Measurements from ENCODE around the gene DCBLD1. TPM values are rescaled to one million over a fixed set of nuclear protein-coding genes. Genes with fewer than 3 reads are reported as not detected.

DCBLD1 gene
- total RNA-seq, 2 experiments from 2014 or later, result 1.3 to 1.4 TPM

GRCh38 chr6:117555882-117556498, 73.5 kb downstream of the DCBLD1 start:
- H3K9me3 ChIP-seq (ENCODE audit: control insufficient read depth in 1 of 2, insufficient read depth in 1 of 2, low read length in 2 of 2), result no peaks in the 10 kb centered on the region
- POLR2A ChIA-PET, result interaction anchor here (1.0 kb wide), 1 partner anchor 24 kb away, joined by 3 read pairs; no protein-coding TSS in a partner anchor

GRCh38 chr6:117557951-117558350, 75.5 kb downstream of the DCBLD1 start:
- Mint-ChIP-seq H3K9me3 (no peaks in the 10 kb centered on the region), H3K27me3 (no peaks in the 10 kb centered on the region), H3K4me3 (no peak overlapping the region), H3K4me1 (ENCODE audit: low read depth) (no peaks in the 10 kb centered on the region), H3K36me3 (ENCODE audit: low read depth) (peaks cover 18% of the 10 kb centered on the region), H3K27ac (no peak overlapping the region)
- Histone ChIP-seq H3K36me3 (ENCODE audit: insufficient read depth, low read length) (peaks cover 18% of the 10 kb centered on the region), H3K27me3 (ENCODE audit: control insufficient read depth in 1 of 2, insufficient read depth in 2 of 2, low read length in 2 of 2) (no peaks in the 10 kb centered on the region), H3K4me3 (ENCODE audit: low read length) (no peak overlapping the region), H3K9me3 (ENCODE audit: control insufficient read depth in 1 of 2, insufficient read depth in 1 of 2, low read length in 2 of 2) (no peaks in the 10 kb centered on the region), H3K27ac (ENCODE audit: low read depth in 1 of 2, low read length in 2 of 2) (no peak overlapping the region), H3K4me1 (ENCODE audit: insufficient read depth, low read length) (no peaks in the 10 kb centered on the region)
- POLR2A ChIA-PET, result interaction anchor here (2.0 kb wide), 1 partner anchor 45 kb away, joined by 6 read pairs; the partner anchor contains the start of gene GOPC
- CTCF ChIA-PET, result interaction anchor here (3.6 kb wide), 1 partner anchor 108 kb away, joined by 12 read pairs; no protein-coding TSS in a partner anchor
- ATAC-seq (ENCODE audit: poor library complexity), result no peak
- no peak for TF ChIP-seq CTCF (IDR thresholded peaks at IDR 0.05)
- DNase-seq, result no peak
- intact Hi-C loops (cut with DNase I, micrococcal nuclease), result loop anchor here (2.0 to 5.0 kb wide), 4 partner anchors 49 to 211 kb away; no protein-coding TSS in a partner anchor

More at GRCh38 chr6:117555882-117556498, 73.5 kb downstream of the DCBLD1 start:
- peaks cover 1% of the 10 kb centered on the region for H3K4me1 Mint-ChIP-seq (ENCODE audit: low read depth)
- no peaks in the 10 kb centered on the region for H3K27me3 Mint-ChIP-seq
- no peak overlapping the region for H3K27ac ChIP-seq (ENCODE audit: low read depth in 1 of 2, low read length in 2 of 2)
- peaks cover under 1% of the 10 kb centered on the region for H3K4me1 ChIP-seq (ENCODE audit: insufficient read depth, low read length)
- peak; percentile 94 for TF ChIP-seq CTCF (IDR thresholded peaks at IDR 0.05)
- H3K27ac Mint-ChIP-seq, result no peak overlapping the region
- H3K4me3 ChIP-seq (ENCODE audit: low read length), result no peak overlapping the region
- H3K27me3 ChIP-seq (ENCODE audit: control insufficient read depth in 1 of 2, insufficient read depth in 2 of 2, low read length in 2 of 2), result no peaks in the 10 kb centered on the region
- peaks cover 2% of the 10 kb centered on the region for H3K36me3 ChIP-seq (ENCODE audit: insufficient read depth, low read length)
- DNase-seq, result peak; percentile 27 to 83 (median 60)
- intact Hi-C loops (cut with DNase I, micrococcal nuclease), result loop anchor here (1.0 to 5.0 kb wide), 6 partner anchors 77 to 209 kb away; no protein-coding TSS in a partner anchor
- peaks cover 7% of the 10 kb centered on the region for H3K36me3 Mint-ChIP-seq (ENCODE audit: low read depth)
- ATAC-seq (ENCODE audit: poor library complexity), result peak; percentile 48
- H3K9me3 Mint-ChIP-seq, result no peaks in the 10 kb centered on the region
- CTCF ChIA-PET, result interaction anchor here (0.7 to 2.0 kb wide), 5 partner anchors 74 to 1759 kb away, joined by 3 to 15 read pairs (median 5); no protein-coding TSS in a partner anchor
- H3K4me3 Mint-ChIP-seq, result no peak overlapping the region

GRCh38 chr6:117558818-117559217, 76.3 kb downstream of the DCBLD1 start:
- Histone ChIP-seq H3K27me3 (ENCODE audit: control insufficient read depth in 1 of 2, insufficient read depth in 2 of 2, low read length in 2 of 2) (no peaks in the 10 kb centered on the region), H3K36me3 (ENCODE audit: insufficient read depth, low read length) (peaks cover 24% of the 10 kb centered on the region), H3K27ac (ENCODE audit: low read depth in 1 of 2, low read length in 2 of 2) (no peak overlapping the region), H3K4me1 (ENCODE audit: insufficient read depth, low read length) (no peaks in the 10 kb centered on the region), H3K4me3 (ENCODE audit: low read length) (no peak overlapping the region), H3K9me3 (ENCODE audit: control insufficient read depth in 1 of 2, insufficient read depth in 1 of 2, low read length in 2 of 2) (no peaks in the 10 kb centered on the region)
- POLR2A ChIA-PET, result interaction anchor here (2.0 kb wide), 1 partner anchor 44 kb away, joined by 6 read pairs; the partner anchor contains the start of gene GOPC
- Mint-ChIP-seq H3K4me1 (ENCODE audit: low read depth) (no peaks in the 10 kb centered on the region), H3K4me3 (no peak overlapping the region), H3K27me3 (no peaks in the 10 kb centered on the region), H3K27ac (peak overlapping the region; percentile 45), H3K36me3 (ENCODE audit: low read depth) (peaks cover 21% of the 10 kb centered on the region), H3K9me3 (no peaks in the 10 kb centered on the region)
- intact Hi-C loops (cut with DNase I, micrococcal nuclease), result loop anchor here in 1 of 2 experiments (2.0 to 5.0 kb wide), 2 partner anchors 48 to 212 kb away; no protein-coding TSS in a partner anchor
- ATAC-seq (ENCODE audit: poor library complexity) (no peak), DNase-seq (no peak)
- CTCF ChIA-PET, result interaction anchor here (3.6 kb wide), 1 partner anchor 109 kb away, joined by 12 read pairs; no protein-coding TSS in a partner anchor
- no peak for TF ChIP-seq CTCF (IDR thresholded peaks at IDR 0.05)
